Measurements from ENCODE around the gene TUBAL3. TPM values are rescaled to one million over a fixed set of nuclear protein-coding genes. Genes with fewer than 3 reads are reported as not detected.
"Not testable (repeated sequence)": the region's sequence is repeated elsewhere in the genome, so short reads cannot be mapped to it uniquely, and the experiment has no call there.

Gene TUBAL3
- total RNA-seq, 3 donors from 2014 or later = 1.6 to 1.9 TPM; not detected in 1

GRCh38 chr10:5416981-5417380 lies 12.4 kb upstream of the TUBAL3 start:
- peaks cover 0 to 6% of the 10 kb centered on the region in 2 donors for H3K9me3 ChIP-seq
- no peak for DNase-seq (ENCODE audit: low spot score in 2 of 2)
- H3K27me3 ChIP-seq = no peaks in the 10 kb centered on the region
- H3K36me3 ChIP-seq = no peaks in the 10 kb centered on the region
- H3K4me3 ChIP-seq = no peak overlapping the region
- H3K27ac ChIP-seq = no peak overlapping the region
- intact Hi-C loops (cut with DNase I; ENCODE audit: low total_unique reads) = no loop called here
- TF ChIP-seq POLR2A (IDR thresholded peaks at IDR 0.05) (no peak), CTCF (IDR thresholded peaks at IDR 0.05) (no peak), POLR2AphosphoS5 (IDR thresholded peaks at IDR 0.05) (no peak)
- no peaks in the 10 kb centered on the region for H3K4me1 ChIP-seq

- no peaks in the 10 kb centered on the region for H3K27me3 ChIP-seq
- H3K36me3 ChIP-seq = no peaks in the 10 kb centered on the region
- peak overlapping the region; percentile 91 to 92 for H3K27ac ChIP-seq
- H3K4me1 ChIP-seq = no peaks in the 10 kb centered on the region
- H3K9me3 ChIP-seq = no peaks in the 10 kb centered on the region
- intact Hi-C loops (cut with DNase I; ENCODE audit: low total_unique reads) = no loop called here
- TF ChIP-seq CTCF (IDR thresholded peaks at IDR 0.05) (no peak), POLR2AphosphoS5 (IDR thresholded peaks at IDR 0.05) (no peak), POLR2A (IDR thresholded peaks at IDR 0.05) (no peak)
- no peak for DNase-seq (ENCODE audit: low spot score in 2 of 2)
- peak overlapping the region; percentile 65 to 92 (median 79) for H3K4me3 ChIP-seq
Observed at GRCh38 chr10:5413012-5413938, 8.6 kb upstream of the TUBAL3 start.

GRCh38 chr10:5412277-5412941 lies 7.8 kb upstream of the TUBAL3 start, which contains the start of gene NET1:
NET1 (plus strand) TSS chr10:5412557; CDS start chr10:5412693, 136 bp downstream.
- H3K27me3 ChIP-seq = no peaks in the 10 kb centered on the region
- peak within 1 kb of the TSS; percentile 91 to 92 for H3K27ac ChIP-seq
- no peaks in the 10 kb centered on the region for H3K9me3 ChIP-seq
- no peaks in the 10 kb centered on the region for H3K4me1 ChIP-seq
- peak within 1 kb of the TSS; percentile 65 to 92 (median 79) for H3K4me3 ChIP-seq
- TF ChIP-seq POLR2A (IDR thresholded peaks at IDR 0.05) (no peak), POLR2AphosphoS5 (IDR thresholded peaks at IDR 0.05) (peak in 1 of 3 donors; percentile 71)
- intact Hi-C loops (cut with DNase I; ENCODE audit: low total_unique reads) = no loop called here
- H3K36me3 ChIP-seq = no peaks in the 10 kb centered on the region
- peak; percentile 86 to 91 for DNase-seq (ENCODE audit: low spot score in 2 of 2)

- peak overlapping the region; percentile 91 to 92 for H3K27ac ChIP-seq
- intact Hi-C loops (cut with DNase I; ENCODE audit: low total_unique reads) = no loop called here
- no peak for DNase-seq (ENCODE audit: low spot score in 2 of 2)
- no peaks in the 10 kb centered on the region for H3K27me3 ChIP-seq
- no peak for TF ChIP-seq CTCF (IDR thresholded peaks at IDR 0.05)
- H3K4me1 ChIP-seq = no peaks in the 10 kb centered on the region
- peak overlapping the region; percentile 65 to 92 (median 79) for H3K4me3 ChIP-seq
- no peaks in the 10 kb centered on the region for H3K36me3 ChIP-seq
- no peaks in the 10 kb centered on the region for H3K9me3 ChIP-seq
Observed at GRCh38 chr10:5411941-5412276, 7.3 kb upstream of the TUBAL3 start.

- H3K36me3 ChIP-seq; intact Hi-C loops (cut with DNase I; ENCODE audit: low total_unique reads); H3K9me3 ChIP-seq; H3K4me3 ChIP-seq; DNase-seq (ENCODE audit: low spot score in 2 of 2); H3K4me1 ChIP-seq; H3K27me3 ChIP-seq: not testable (repeated sequence)
- H3K27ac ChIP-seq = peak overlapping the region in 1 of 2 donors; percentile 64
Observed at GRCh38 chr10:5410787-5411186, 6.2 kb upstream of the TUBAL3 start.

- no peak overlapping the region for H3K4me3 ChIP-seq
- no peaks in the 10 kb centered on the region for H3K4me1 ChIP-seq
- H3K9me3 ChIP-seq = no peaks in the 10 kb centered on the region
- no peaks in the 10 kb centered on the region for H3K36me3 ChIP-seq
- no peak for DNase-seq (ENCODE audit: low spot score in 2 of 2)
- TF ChIP-seq CTCF (IDR thresholded peaks at IDR 0.05) = no peak
- no peak for TF ChIP-seq POLR2AphosphoS5 (IDR thresholded peaks at IDR 0.05)
- no peak for TF ChIP-seq POLR2A (IDR thresholded peaks at IDR 0.05)
- no peaks in the 10 kb centered on the region for H3K27me3 ChIP-seq
- H3K27ac ChIP-seq = no peak overlapping the region
- intact Hi-C loops (cut with DNase I; ENCODE audit: low total_unique reads) = no loop called here
Observed at GRCh38 chr10:5406918-5407317, 2.3 kb upstream of the TUBAL3 start.
